ENCODE measurements around the gene SYCP3.
"Not testable (repeated sequence)": the region's sequence is repeated elsewhere in the genome, so short reads cannot be mapped to it uniquely, and the experiment has no call there.

SYCP3 gene

DNA sequence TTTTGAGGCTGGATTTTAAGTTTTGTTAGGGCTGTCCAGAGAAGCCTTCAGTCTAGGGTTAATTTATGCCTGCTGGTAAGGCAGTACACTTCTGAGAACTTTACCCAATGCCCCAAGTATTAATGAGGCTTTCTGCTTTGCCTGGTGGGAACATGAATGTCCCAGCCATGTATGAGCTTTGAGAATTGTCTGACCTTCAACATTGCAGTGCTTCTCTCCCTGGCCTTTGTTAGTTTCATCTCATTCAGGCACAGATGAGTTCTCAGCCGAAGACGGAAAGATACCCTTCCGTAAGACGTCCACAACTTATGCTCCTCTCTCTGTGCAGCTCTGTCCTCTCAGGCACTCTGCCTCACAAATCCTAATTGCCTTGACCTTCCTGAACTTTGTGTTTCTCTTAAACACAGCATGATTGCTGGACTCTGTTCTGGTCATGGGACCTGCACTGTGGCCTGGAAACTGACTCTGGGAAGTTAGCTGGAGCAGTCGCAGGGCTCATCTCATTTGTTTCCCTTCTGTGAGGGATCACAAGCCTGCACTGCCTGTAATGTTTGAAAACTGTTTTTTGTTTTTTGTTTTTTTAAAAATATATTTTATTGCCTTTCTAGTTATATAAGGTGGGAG is 26.1 kb downstream of the SYCP3 start:
- DNase-seq (ENCODE audit: low spot score): no peak

DNA sequence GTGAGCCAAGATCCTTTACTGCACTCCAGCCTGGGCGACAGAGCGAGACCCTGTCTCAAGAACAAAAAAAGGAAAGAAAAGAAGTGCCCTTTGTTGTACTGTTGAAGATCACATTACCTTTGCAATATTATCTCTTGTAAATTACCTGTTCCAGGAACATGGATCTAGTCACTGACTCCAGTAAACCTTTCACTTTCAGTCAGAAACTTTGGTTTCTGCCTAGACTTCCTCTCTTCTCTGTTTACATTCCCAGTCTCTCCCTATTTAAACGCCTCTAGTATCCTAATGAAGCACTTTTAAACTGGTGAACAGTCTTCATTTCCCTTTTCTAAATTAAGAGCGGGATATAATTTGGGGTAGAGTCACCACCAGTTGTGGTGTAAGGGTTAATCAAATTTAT is 29.0 kb downstream of the SYCP3 start:
- no peak for DNase-seq (ENCODE audit: low spot score)

DNA sequence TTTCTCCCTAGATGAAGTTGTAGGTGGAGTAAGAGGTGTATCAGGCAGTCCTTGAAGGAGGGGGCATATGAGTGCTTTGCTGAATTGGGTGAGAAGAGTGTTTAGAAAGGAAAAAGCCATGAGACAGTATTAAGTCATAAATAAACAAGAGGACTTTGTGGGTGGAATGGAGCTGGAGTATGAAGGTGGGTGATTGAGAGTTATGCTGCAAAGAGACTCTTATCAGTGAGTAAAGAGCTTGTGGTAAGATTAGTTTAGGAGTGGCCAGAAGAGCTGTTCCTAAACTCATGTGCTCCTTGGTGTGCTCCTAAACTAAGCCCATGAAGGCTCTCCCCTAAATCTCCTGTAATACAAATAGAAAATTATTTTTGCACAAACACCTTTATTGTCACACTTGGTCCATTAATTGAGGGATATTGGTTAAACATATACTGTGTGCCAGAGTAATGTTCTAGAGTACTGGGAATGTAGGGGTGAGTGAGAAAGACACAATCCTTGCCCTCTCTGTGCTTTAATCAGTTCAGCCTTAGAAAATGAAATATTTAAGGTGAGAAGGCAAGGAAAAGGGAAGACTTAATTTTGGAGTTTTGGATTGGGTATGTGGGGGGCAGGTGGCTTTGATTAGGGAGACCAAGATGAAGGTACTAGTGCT is 32.0 kb downstream of the SYCP3 start:
- DNase-seq (ENCODE audit: low spot score): no peak

DNA sequence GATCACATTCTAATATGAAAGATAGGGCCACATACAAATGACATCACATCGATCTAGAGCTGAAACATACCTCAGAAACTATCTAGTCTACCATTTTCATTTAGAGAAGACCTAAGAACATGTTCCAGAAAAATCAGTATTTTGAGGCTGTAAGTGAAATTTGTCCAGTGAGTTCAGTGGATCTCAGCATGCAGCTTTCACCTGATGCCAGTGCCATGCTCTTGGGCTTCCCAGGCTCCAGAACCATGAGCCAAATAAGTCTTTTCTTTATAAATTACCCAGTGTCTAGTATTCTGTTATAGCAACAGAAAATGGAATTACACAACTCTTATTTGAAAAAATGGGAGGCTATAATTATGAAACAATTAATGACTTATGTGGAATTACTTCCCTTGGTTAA is 32.9 kb downstream of the SYCP3 start:
- no peak for DNase-seq (ENCODE audit: low spot score)

DNA sequence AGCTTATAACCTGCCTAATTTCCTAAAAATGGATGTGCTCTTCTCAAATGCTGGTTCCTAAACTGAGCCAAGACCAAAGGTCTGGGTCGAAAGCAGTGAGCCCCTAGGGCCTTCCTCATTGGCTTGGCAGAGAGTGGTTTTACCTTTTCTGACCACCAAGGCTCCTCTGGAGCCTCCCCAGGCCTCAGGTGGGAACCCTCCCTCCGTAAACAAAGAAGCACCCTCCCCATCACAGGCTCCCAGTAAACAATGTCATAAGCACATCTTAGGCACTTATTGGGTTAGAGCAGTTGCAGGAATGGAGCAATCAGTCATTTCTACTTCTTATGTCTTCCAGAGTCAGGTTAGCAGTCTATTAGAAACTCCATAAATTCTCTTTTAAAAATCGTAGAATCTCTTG is 35.8 kb downstream of the SYCP3 start:
- DNase-seq (ENCODE audit: low spot score): no peak

DNA sequence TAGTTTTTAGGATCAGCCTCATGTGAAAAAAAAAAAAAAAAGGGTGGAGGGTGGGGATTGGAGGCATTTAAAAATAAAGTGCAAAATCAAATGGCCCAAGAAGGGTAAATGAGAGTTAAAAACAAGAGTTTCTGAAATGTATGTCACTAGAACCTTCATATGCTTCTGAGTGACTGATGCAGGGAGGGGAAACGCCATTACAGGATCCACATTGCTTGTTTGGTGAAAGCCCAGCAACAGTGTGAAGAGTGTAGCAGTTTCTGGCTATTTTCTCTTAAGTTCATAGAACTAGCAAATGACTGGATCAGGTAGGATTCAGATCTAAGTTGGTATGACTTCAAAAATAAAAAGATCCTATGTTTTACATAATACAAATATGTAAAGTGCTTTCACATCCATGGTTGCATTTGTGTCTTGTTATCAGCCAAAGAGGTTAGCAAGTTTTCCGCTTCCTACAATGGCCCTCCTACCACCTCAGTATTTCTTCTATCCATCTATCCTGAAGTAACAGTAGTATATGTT is 38.9 kb downstream of the SYCP3 start:
- no peak for DNase-seq (ENCODE audit: low spot score)

DNA sequence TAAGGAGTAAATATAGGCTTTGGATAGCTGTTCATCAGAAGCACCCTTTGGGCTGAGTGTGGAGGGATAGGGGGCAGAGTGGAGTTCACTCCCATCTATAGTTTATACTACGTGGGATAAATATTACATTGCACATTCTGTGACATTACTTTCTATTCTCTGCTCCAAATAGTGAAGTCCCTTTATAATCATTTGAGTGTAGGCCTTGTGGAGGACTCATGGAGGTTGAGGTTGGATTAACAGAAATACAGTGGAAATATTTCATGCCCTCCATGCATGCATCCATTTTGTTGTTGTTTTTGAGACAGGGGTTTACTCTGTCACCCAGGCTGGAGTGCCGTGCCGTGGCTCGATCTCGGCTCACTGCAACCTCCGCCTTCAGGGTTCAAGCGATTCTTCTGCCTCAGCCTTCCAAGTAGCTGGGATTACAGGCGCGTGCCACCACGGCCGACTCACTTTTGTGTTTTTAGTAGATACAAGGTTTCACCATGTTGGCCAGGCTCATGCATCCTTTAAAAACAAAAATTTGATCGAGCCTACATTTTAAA is 40.4 kb downstream of the SYCP3 start:
- DNase-seq (ENCODE audit: low spot score): peak; percentile 17

DNA sequence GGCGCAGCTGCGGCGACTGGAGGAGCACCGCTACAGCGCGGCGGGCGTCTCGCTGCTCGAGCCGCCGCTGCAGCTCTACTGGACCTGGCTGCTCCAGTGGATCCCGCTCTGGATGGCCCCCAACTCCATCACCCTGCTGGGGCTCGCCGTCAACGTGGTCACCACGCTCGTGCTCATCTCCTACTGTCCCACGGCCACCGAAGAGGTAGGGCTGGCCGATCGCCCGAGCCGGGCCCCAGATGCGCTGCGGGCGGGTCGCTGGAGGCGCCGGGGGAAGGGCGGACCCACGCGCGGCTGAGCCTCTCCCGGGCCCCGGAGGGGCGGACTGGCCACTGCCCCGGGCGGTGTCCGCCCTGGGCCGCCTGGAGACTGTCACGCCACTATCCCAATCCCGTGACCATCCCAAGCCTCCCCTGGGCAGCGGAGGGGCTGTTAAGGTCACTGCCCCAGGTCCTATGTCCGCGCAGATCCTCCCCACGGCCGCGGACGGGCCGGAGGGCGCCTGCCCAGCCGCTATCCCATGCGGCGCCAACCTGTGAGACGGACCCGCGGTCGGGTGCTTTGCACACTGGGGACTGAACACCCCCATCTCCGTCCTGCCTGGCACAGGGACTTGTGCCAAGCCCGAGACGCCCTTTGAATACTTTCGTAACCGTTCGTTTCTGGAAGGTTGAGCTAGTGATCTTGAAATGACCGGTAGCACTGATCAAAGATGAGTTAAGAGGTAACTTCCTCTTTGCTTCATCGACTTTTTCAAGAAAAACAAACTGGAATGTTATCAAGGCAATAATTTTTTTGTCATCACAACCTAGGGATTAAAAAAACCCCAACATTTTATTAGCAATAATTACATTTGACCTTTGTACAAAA is 41.1 kb downstream of the SYCP3 start:
- peak; percentile 7 for DNase-seq (ENCODE audit: low spot score)

DNA sequence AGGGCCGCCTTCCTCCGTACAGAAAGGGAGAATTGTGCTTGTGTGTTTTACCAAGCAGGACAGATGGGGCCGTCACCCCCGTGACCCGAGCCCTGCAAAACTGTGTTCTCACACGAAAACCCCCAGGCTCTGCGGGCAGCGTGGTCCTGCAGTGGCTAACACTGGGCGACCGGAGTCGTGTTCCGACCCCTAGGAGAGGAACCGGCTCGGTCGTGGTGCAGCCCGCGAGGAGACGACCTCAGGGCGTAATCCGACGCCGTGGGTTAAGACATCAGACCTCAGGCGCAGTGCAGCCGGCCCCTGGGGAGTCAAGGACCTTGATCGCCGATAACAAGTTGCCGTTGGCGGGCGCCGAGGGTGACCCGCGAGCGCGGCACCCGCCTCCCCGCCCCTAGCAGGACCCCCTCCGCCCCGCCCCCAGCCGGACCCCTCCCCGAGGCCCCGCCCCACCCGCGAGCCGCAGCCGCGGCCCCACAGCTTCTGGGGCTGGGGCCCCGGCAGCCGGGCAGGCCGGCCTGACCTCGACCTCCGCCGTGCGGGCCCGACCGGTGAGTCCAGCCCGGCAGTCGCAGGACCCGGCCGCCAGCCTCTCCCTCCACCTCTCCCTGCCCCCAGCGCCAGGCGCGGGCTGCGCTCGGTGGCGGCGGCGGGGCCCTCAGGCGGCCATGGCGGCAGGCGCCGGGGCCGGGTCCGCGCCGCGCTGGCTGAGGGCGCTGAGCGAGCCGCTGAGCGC is 41.9 kb downstream of the SYCP3 start, which contains the start of gene CHPT1:
Gene CHPT1, plus strand, starts transcription at position 444 of the 733 bp plus-strand sequence. Its CDS starts 222 bp downstream, at position 666.
- peak; percentile 69 for DNase-seq (ENCODE audit: low spot score)

DNA sequence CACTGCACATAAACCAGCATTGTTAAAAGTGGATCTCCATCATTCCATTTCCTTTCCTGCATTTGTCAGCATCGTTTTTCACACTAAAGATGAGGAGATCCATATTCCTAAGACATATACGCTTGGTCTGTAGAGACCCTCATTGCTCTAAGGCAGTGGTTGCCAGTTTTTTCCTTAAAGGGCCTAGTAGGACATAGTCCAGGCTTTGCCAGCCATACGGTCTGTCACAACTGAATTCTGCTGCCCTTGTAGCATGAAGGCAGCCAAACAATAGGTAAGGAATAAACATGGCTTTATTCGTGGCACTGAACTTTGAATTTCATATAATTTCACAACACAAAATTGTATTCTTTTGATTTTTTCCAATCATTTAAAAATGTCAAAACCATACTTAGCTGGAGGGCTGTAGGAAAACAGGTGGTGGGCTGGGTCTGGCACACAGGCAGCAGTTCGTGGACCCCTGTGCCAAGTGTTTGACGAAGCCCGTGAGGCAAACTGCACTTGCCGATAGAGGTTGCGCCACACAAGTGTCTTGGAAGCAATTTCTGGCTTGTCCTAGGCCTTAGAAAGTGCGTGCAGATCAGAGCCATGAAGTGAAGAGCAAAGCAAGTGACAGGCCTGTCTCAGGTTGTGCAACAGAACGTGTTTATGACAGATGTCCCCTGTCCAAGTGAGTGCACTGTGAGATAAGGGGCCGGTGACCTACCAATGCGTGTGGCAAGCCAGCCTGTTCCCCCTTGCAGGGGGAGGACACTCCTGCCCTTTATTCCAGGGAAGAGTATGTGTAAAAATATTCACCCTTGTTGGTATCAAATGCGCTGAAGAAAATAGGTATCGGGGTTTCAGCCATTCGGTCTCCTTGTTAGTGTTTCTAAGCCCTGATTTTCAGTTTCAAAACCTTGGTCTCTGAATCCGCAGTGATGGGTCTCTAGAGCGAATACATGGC is 42.7 kb downstream of the SYCP3 start:
- peak; percentile 14 for DNase-seq (ENCODE audit: low spot score)

DNA sequence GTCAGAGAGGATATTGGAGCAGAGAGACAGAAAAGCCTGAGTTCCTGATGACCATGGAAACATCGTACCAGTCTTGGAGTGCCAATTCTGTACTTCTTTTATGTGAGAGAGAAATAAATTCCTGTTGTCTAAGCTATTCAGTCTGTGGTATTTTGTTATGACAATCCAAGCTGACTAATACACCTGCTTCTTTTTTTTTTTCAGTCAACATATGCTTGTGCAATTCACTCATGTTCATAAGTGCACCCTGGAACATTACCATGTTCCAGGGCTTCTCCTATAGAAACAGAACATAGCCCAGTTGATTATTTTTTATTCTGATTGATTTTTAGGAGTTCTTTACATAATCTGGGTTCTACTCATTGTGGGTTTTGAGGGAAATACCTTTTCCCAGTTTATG is 43.6 kb downstream of the SYCP3 start:
- DNase-seq (ENCODE audit: low spot score): no peak

DNA sequence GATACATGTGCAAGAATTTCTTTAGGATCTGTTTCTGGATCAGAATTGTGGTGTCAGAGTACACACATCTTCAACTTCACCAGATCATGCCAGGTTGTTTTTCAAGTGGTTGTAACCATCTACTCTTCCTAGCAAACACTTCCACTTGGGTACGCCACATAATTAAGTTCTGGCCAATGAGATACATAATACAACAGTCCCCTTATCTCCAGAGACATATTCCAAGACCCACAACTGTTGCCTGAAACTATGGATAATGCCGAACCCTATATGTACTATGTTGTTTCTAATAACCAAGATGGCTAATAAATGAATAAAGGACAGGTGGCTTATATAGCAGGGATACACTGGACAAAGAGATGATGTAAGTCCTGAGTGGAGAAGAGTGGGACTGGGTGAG is 44.3 kb downstream of the SYCP3 start:
- DNase-seq (ENCODE audit: low spot score): no peak

DNA sequence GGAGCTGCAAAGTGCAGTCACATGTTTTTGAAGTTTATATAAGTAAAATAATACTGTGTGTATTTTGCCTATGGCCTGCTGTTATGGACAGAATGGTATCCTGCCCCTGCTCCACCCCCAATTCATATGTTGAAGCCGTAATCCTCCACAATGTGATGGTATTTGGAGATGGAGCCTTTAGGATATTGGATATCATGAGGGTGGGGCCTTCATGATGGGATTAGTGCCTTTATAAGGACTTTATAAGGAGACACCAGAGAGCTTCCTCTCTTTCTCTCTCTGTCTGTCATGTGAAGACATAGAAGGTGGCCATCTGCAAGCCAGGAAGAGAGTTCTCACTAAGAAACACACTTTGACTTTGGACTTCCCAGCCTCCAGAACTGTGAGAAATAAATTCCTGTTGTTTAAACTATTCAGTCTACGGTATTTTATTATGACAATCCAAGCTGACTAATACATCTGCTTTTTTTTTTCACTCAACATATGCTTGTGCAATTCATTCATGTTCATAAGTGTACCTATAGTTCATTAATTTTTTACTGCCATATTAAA is 44.9 kb downstream of the SYCP3 start:
- no peak for DNase-seq (ENCODE audit: low spot score)

DNA sequence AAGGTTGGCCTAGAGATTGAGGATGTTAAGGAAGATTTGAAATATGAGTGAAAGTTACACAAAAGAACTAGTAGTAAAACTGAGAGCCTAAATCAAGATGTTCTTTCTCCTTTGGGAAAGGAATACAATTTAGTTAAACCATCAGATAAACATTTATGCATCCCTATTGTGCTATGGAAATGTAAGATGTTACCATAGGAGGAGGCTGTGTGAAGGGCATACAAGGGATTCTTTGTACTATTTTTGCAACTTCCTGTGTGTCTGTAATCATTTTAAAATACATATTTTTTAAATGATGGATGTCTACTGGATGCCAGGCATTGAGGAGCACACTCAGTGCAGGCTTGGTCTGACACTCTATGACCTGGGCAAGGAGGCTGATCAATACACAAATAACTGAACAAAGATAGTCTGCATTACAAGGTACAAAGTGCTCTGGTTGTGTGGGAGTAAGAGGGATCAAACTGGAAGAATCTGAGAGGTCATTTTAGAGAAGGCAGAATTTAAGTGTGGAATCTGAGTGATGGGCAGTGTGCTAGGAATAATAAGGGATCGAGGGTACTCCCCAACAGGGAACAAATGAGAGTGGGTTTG is 47.7 kb downstream of the SYCP3 start:
- no peak for DNase-seq (ENCODE audit: low spot score)

DNA sequence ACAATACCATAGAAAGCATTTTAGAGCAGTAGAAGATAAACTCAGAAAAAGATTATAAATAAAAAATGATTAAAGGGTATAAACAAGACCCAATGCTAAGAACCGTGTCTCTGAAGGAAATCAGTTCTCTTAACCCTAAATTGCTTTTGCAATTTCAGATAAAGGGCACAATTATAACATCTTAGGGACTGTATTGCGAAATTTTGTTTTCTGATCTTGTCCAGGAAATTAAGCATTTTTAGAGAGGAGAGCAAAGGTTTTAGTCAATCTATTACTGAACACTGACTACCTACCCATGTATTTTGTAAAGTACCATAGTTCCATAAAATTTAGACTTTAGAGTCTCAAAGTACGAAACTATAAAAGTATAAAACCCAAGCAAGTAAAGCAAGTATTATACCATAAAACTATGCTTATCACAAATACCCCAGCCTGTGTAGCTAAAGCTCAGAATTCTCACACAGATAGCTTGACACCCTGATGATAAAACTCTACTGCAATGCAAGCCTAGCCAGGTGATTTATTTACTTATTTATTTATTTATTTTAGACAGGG is 48.6 kb downstream of the SYCP3 start:
- DNase-seq (ENCODE audit: low spot score): no peak

DNA sequence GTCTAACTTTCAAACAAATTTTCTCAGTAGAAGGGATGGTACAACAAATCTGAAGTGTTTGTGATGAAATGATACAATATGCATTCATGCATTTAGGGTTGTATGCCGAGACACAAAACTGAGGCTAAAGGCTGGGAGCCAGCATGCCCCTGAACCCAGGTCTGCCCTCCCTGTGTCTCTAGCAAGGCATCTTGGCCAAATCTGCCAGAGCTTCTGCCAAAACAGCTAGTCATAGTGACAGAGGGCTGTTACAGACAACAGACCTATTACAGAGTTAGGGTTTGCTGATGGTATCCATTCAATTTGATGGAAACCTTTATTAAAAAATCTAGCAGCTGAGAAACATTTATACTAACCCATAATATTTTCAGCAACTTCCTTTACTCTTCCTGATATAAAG is 53.1 kb downstream of the SYCP3 start:
- no peak for DNase-seq (ENCODE audit: low spot score)

DNA sequence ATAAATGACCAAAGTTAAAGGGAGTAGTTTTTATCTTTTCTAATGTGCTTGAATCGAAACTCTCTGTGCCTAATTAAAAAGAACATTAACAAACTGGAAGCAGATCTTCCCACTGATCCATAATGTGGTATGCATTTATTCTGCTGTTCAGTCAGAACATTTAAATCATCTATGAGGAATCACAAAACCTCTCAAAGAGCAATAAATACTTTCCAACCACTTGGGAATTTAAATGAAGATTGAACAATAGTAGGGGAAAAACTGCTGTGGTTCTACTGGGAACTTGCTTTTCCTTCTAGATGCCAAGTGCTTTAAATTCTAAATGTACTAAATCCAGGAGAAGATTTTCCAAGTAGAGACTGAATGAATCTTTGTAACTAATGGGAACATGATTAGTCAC is 54.2 kb downstream of the SYCP3 start:
- no peak for DNase-seq (ENCODE audit: low spot score)

DNA sequence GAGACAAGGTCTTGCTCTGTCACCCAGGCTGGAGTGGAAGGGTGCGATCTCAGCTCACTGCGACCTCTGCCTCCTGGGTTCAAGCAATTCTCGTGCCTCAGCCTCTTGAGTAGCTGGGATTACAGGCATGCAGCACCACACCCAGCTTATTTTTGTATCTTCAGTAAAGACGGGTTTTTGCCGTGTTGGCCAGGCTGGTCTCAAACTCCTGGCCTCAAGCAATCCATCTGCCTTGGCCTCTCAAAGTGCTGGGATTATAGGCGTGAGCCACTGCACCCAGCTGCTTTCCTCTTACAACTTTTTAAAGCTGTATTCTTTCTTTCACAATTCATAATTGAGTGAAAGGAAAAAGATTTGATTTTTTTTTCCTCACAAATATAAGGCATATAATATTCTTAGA is 57.6 kb downstream of the SYCP3 start:
- not testable (repeated sequence) for DNase-seq (ENCODE audit: low spot score)

DNA sequence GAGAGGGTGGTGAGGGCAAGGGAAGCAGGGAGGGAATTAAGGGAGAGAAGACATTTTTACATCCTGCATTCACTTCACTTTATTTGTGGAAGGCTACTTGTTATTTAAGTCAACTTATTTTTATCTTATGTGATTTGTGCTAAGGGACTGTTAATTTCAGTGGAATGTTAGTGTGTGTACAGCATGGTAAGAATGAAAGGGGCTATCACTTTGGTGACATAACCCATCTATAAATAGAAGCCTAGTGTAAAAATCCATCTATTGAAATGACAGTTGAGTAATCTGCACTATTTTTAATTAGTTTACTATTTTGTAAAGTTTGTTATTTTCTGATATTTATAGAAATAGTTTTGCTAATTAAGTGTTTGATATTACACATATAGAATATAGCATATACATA is 58.6 kb downstream of the SYCP3 start:
- no peak for DNase-seq (ENCODE audit: low spot score)

DNA sequence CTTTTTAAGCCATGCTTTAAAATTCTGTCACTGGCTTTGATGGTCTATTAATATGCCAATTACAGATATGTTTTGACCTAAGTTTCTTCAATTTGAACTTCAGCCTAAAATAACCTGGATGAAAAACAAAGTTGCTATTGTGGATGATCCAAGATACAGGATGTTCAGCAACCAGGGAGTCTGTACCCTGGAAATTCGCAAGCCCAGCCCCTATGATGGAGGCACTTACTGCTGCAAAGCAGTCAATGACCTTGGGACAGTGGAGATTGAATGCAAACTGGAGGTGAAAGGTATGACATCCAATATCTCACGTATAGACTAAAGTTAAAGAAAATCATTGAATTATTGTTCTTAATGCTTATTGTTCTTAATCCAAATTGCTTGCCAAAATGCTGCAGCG is 59.0 kb downstream of the SYCP3 start:
- DNase-seq (ENCODE audit: low spot score): no peak
